HTERT RPE-1 (cell line): ENCODE results near the gene PTPRS.

Source experiments
- in situ Hi-C: fragments of 300-500 bp; cut with MboI; formaldehyde crosslinking; loops from 4 replicates; pipeline ENCODE4 v1.14.3; 2020; ENCODE audit warnings: low sequenced_read_pairs

Gene PTPRS

DNA sequence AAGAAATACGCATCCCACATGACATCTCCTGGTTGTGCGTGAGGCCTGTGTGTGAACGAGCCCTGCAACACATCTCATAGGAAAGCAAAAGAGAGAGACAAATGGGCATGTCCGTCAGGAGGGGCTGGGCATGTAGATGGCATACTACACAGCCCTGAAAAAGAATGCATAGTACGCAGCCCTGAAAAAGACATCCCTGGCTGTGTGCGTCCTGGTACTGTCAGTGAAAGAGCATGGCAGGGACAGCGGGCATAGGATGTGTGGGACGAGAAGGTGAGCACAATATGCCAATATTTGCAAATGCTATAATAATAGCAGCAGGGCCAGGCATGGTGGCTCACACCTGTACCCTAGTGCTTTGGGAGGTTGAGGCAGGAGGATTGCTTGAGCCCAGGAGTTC is 28.6 kb downstream of the PTPRS start:
- in situ Hi-C loops, result no loop called here

DNA sequence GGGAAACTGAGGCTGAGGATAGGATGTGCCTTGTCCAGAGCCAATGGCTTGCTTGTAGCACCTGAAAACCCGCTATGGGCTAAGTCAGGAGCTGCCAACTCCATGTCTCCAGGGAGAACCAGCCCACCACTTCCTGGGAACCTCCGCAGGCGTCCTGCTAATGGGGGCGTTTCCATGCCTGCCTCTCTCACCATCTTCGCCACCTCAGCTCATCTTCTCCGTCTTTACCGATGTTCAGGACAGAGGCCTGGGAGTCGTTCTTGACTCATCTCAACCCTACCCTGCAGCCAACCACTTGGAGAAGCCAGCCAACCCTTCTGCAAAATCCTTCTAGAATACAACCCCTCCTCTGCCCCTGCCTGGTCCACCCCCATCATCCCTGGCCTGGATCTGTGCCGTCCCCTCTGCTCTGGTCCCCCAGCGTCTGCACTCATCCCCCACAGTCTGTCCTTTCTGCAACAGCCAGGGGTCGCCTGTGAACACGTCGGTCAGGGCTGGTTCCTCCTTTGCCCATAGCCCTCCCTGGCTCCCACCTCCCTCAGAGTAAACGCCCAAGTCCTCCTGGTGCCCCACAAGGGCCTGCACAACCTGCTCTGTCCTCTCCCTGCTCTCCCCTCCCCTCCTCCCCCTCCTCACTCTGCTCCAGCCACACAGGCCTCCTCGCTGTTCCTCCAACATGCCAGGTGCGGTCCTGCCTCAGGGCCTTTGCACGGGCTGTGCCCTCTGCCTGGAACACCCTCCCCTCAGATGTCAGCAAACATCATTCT is 31.0 kb downstream of the PTPRS start:
- in situ Hi-C loops, result no loop called here

GRCh38 chr19:5308451-5309437 is 31.9 kb downstream of the PTPRS start:
- in situ Hi-C loops, result no loop called here

DNA sequence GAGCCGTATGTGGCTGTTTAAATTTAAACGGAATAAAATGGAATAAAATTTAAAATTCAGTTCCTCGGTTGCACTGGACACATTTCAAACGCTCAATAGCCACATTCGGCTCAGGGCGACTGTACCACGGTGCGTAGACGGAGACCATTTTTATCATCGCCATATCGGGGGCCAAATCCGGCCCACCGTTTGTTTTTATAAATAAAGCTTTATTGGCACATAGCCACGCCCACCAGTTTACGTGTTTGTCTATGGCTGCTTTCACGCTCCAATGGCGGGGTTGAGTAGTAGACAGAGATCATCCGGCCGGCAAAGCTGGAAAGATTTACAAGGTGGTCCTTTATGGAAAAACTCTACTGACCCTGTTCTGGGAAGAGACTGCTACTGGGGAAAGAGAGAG is 33.0 kb downstream of the PTPRS start:
- in situ Hi-C loops, result no loop called here

GRCh38 chr19:5305163-5305562 is 35.4 kb downstream of the PTPRS start:
- in situ Hi-C loops, result no loop called here

DNA sequence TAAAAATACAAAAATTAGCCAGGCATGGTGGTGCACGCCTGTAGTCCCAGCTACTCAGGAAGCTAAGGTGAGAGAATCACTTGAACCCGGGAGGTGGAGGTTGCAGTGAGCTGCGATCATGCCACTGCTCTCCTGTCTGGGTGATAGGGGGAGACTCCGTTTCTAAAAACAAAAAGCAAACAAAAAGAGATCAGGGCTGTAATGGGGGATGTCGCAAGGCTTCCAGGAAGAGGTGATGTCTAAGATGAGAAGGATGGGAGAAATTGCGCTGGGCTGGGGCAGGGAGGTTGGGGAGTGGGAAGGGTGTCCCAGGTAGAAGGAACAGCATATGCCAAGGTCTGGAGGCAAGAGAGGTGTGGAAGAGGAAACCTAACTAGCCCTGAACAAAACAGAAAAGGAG is 36.1 kb downstream of the PTPRS start:
- in situ Hi-C loops, result no loop called here

DNA sequence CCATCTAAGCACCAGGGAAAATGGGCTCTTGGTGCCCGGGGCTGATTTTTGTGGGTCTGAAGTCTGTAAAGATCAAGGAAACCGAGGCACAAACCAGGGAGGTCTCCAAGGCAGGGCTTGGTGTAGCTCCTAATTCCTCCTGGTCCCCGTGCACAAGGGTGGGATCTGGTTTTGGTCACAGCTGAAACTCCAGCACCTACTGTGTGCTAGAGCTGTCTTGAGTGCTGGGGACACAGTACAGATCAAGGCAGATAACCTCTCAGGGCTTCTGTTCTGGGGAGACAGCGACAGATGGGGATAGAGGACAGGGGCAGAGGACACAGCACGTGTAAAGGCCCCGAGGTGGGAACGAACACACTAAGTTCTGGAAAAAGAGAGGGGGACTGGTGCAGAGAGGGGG is 37.4 kb downstream of the PTPRS start:
- in situ Hi-C loops, result no loop called here

DNA sequence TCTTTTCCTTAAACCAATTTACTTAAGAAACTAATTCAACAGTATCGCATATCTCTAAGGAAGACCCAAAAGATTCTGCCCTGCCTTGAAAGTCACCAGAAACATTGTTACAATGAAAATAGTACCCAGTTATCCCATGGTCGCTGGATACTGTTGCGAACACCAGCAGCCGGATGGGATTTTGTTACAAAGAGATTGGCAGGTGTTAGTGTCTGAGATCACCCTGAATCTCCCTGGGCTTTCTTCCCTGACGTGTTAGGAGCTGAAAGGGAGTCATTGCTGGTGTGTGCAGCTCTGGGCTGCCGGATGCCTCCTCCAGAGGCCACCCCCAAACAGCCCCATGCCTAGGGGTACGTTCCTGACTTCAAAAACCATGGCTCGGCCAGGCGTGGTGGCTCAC is 38.2 kb downstream of the PTPRS start:
- in situ Hi-C loops, result no loop called here

GRCh38 chr19:5299137-5299536 is 41.5 kb downstream of the PTPRS start:
- in situ Hi-C loops, result no loop called here

GRCh38 chr19:5298471-5298901 is 42.1 kb downstream of the PTPRS start:
- in situ Hi-C loops, result no loop called here

DNA sequence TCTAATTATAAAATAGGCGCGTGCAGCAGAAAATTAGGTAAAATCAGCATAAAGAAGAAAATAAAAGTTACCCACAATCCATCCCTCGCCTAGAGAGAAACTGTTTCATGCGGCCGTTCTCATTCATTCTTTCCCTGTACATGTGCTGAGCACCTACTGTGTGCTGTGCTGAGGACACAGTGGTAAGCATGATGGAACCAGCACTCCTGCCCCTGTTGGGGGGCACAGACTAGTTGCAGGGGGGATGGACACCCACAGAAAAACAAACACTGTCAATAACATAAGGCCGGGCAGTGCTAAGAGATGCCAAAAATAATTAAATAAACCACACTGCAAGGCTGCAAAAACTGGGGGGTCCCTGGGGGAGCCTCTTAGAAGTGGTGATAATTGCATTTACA is 43.3 kb downstream of the PTPRS start:
- in situ Hi-C loops, result no loop called here

- in situ Hi-C loops, result no loop called here
Observed at GRCh38 chr19:5296457-5297271, 43.9 kb downstream of the PTPRS start.

DNA sequence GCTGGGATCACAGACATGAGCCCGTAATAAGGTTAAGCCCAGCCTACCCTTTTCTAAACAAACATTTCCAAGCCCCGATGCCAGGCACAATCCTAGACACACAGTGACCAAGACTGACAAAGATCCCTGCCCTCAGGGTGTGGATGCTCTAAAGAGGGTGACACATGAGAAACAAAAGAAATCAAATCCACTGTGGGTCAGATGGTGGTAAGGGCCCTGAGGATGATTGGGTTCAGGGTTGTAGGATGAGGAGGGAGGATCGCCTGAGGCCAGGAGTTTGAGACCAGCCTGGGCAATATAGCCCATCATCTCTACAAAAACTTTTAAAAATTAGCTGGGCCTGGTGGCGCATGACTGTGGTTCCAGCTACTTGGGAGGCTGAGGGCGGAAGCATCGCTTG is 44.6 kb downstream of the PTPRS start:
- in situ Hi-C loops, result no loop called here

- in situ Hi-C loops, result no loop called here
Observed at GRCh38 chr19:5294403-5295160, 46.0 kb downstream of the PTPRS start.

DNA sequence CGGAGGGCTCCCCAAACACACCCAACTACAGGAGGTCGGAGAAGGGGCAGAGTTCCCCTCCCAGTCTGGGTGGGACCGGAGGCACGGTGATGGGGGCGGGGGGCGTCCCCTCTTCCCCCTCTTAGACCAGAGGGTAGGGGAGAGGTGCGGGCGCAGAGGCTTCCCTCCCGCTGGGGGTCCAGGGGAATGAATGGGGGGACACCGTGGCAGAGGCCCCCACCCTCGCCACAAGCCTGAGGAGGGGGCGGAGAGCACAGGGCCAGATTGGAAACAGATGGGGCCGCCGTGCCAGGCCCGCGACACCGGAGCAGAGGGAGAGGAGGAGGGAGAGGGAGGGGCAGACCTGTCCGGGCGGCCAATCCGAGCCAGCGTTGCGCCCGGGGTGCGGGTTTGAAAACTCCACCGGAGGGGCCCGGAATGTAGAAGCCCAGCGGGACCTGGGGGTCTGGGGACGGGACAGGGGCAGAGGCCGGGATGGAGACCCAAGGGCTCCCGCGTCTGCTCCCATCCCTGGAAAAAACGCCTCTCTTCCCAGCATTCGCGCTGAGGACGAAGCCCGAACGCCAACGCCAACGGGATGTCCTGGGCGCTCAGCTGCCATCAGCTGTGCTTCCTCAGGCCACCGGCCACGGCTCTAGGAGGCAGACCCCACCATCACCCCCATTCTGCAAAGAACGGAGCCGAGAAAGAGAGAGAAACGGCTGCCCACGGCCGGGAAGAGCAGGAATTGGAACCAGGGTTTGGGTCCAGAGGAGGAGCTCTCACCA is 46.8 kb downstream of the PTPRS start:
- in situ Hi-C loops, result no loop called here

DNA sequence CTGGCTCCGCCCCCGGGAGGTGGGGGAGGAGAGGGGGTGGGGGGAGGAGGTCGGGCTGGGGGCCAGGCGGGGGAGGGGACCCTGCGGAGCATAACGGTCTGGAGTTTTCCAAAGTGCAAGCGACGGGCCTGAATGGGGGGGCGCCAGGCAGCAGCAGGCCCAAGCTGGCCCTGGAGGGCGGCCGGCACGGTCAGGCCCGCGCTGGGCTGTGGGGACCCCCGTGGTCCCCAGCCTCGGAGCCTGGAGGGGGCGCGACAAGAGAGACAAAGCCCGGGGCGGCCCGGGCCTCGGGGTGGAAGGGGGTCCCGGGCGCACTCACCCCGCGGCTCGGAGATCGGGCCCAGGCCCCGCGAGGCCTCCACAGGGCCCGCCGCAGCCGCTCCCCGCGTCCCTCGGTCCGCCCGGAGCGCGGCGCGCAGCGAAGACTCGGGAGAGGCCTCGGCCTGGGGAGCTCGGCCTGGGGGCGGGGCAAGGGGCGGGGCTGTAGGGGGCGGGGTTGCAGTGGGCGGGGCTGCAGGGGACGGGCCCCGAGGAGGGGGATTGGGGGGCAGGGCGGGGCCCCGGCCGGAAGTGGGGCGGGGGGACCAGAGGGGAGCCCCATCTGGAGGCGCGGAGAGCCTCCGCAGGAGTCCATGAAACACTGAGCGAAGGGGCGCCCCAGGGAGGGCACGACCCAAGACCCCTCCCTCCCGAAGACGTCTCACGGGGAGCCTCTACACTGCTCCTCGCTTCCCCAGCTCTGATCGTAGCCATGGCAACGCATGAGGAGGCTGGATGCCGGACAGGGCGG is 47.6 kb downstream of the PTPRS start:
- in situ Hi-C loops, result no loop called here

DNA sequence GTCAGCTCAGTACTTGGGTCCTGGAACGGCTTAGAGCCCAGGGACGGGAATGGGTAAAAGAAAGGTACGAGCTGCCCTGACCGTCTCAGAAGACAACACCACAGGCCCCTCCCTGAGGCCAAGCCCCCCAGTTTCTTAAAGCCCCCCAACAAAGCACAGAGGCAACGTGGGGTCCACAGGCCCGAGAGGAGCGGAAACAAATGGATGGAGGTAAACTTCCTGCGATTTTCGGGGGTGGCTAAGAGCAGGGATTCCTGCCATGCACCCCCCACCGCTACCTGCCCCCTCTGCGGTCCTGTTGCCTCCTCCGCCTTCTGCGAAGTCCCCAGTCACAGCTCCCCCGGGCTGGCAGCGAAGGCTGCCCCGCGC is 48.2 kb downstream of the PTPRS start:
- in situ Hi-C loops, result no loop called here

GRCh38 chr19:5291588-5292193 is 48.9 kb downstream of the PTPRS start:
- in situ Hi-C loops, result no loop called here
